GM10266 (cell line): Measurements from ENCODE around the gene ISL1.

Experiments used
- DNase-seq: peaks from one replicate; pipeline ENCODE4 v3.0.0; 2012; ENCODE audit errors: extremely low spot score
- TF ChIP-seq, protein P1 (sequence below): IDR thresholded peaks from 2 replicates; pipeline ENCODE4 v1.5.1; 2012; ENCODE audit warnings: mild to moderate bottlenecking, low read depth; ENCODE audit not compliant: control insufficient read depth, insufficient read depth; ENCODE audit errors: missing control alignments

ISL1 gene

GRCh38 chr5:51392689-51393199 is 9.5 kb downstream of the ISL1 start:
- TF ChIP-seq, protein P1, sequence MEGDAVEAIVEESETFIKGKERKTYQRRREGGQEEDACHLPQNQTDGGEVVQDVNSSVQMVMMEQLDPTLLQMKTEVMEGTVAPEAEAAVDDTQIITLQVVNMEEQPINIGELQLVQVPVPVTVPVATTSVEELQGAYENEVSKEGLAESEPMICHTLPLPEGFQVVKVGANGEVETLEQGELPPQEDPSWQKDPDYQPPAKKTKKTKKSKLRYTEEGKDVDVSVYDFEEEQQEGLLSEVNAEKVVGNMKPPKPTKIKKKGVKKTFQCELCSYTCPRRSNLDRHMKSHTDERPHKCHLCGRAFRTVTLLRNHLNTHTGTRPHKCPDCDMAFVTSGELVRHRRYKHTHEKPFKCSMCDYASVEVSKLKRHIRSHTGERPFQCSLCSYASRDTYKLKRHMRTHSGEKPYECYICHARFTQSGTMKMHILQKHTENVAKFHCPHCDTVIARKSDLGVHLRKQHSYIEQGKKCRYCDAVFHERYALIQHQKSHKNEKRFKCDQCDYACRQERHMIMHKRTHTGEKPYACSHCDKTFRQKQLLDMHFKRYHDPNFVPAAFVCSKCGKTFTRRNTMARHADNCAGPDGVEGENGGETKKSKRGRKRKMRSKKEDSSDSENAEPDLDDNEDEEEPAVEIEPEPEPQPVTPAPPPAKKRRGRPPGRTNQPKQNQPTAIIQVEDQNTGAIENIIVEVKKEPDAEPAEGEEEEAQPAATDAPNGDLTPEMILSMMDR = no peak
- DNase-seq = no peak

GRCh38 chr5:51394609-51395008 is 11.4 kb downstream of the ISL1 start:
- DNase-seq = no peak
- TF ChIP-seq, protein P1 = no peak

GRCh38 chr5:51395245-51395644 is 12.0 kb downstream of the ISL1 start:
- DNase-seq = no peak
- TF ChIP-seq, protein P1 = no peak

- DNase-seq = no peak
- TF ChIP-seq, protein P1 = no peak
Observed at GRCh38 chr5:51395666-51396356, 12.6 kb downstream of the ISL1 start.

DNA sequence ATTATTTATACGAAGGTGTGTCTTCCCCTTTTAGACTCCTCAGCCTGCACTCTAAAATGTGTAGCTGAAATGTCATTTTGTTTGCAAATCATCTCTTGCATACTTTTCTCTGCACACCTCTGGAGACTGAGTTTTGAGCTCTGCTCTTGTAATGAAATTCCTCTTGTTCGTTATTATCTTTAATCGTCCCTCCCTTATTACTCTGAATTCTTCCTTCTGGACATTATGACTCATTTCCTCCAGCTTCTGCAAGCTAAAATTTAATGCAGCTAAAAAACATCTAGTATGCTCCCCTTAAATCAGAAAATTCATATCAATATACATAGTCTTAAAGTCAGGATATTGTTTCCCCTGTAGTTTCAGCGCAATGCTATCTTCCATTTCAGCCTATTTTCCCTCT is 13.5 kb downstream of the ISL1 start:
- no peak for DNase-seq
- TF ChIP-seq, protein P1 = no peak

- TF ChIP-seq, protein P1 = no peak
- DNase-seq = no peak
Observed at GRCh38 chr5:51397996-51398395, 14.7 kb downstream of the ISL1 start.

- TF ChIP-seq, protein P1 = no peak
- no peak for DNase-seq
Observed at GRCh38 chr5:51398875-51399642, 15.8 kb downstream of the ISL1 start.
